OCI-LY1 (cell line): Measurements from ENCODE around the gene OIT3.

ENCODE experiments used
- EZH2 ChIP-seq: fragments of 200-600 bp; sonication (generic), shearing (Covaris generic); IDR thresholded peaks from 2 replicates; pipeline ENCODE4 v1.8.0; 2017; ENCODE audit warnings: borderline replicate concordance, mixed run types, mild to moderate bottlenecking, antibody characterized with exemption, low read length, moderate library complexity, mixed read lengths
- TF ChIP-seq, protein P1 (sequence below): fragments of 200-600 bp; sonication (generic), shearing (Covaris generic); IDR thresholded peaks from 2 replicates; pipeline ENCODE4 v1.5.1; 2017; ENCODE audit warnings: mild to moderate bottlenecking, antibody characterized with exemption, low read length, moderate library complexity, mixed read lengths

DNA sequence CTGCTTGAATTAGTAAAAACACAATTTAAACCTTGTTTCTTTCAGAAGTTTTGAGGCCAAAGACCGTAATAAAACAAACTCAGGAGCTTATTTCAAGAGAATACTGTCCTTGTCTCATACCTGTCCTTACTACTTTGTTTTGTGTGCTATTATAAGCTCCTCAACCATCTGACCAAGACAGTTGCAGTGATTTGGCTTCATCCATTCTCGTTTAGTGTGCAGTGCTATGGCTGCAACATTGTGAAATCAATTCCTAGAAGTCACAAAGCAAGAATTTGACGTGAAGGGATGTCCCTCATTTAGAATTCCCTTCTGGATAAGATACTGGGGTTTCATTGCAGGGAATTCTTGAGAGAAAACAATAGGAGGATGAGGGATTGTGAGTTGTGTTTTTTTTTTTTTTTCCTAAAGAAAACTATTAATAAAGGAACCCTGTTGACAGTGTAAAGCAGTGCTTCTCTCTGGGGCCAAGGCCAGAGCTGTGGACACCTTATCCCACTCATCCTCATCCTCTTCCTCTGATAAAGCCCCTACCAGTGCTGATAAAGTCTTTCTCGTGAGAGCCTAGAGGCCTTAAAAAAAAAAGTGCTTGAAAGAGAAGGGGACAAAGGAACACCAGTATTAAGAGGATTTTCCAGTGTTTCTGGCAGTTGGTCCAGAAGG, at the start of gene OIT3:
- TF ChIP-seq, protein P1, sequence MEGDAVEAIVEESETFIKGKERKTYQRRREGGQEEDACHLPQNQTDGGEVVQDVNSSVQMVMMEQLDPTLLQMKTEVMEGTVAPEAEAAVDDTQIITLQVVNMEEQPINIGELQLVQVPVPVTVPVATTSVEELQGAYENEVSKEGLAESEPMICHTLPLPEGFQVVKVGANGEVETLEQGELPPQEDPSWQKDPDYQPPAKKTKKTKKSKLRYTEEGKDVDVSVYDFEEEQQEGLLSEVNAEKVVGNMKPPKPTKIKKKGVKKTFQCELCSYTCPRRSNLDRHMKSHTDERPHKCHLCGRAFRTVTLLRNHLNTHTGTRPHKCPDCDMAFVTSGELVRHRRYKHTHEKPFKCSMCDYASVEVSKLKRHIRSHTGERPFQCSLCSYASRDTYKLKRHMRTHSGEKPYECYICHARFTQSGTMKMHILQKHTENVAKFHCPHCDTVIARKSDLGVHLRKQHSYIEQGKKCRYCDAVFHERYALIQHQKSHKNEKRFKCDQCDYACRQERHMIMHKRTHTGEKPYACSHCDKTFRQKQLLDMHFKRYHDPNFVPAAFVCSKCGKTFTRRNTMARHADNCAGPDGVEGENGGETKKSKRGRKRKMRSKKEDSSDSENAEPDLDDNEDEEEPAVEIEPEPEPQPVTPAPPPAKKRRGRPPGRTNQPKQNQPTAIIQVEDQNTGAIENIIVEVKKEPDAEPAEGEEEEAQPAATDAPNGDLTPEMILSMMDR, result no peak
- no peak for TF ChIP-seq EZH2
